Heart left ventricle (tissue), 13 donors: ENCODE data around the gene RHCG.

ENCODE experiments used
- CTCF ChIP-seq, 12 donors: fragments of 200-600 bp; sonication (generic) in 4 of 12; IDR thresholded peaks; one replicate each; pipeline versions ENCODE4 v1.5.0 to v1.8.0; 2018 to 2022; ENCODE audit warnings: antibody characterized with exemption in 12 of 12, mild to moderate bottlenecking in 5 of 12
- POLR2A ChIP-seq, 2 donors: fragments of 450-650 bp; IDR thresholded peaks; one replicate each; pipeline ENCODE4 v1.6.1; 2017; ENCODE audit warnings: antibody characterized with exemption in 2 of 2, mild to moderate bottlenecking in 2 of 2, moderate library complexity in 2 of 2
- donor health status: ischemic (EF 13 %, LVEDD 7.1; RV severe dilation, severe dysfunction).
- donor health status: DM: no; HTN: yes; CAD: no.
- donor health status: DM: no; HTN: no; CAD: no.
- donor health status: ischemic (EF 25% LVEDD 6.9; RV normal size, moderate dysfunction).
- donor health status: ischemic (EF 25% LVEDD 5.7; RV mildly dilated, moderate dysfunction).
- donor health status: ischemic (EF 35%, LVEDD 5.7; RV mildly dilated, moderate dysfunction).
- donor health status: nonischemic (EF 11% LVEDD 7.7; RV severe dilation, severe dysfunction).
- donor health status: DM: yes; HTN: yes; CAD: no.
- donor health status: PGD.
- donor health status: ischemic (EF 29% LVEDD 5.4; RV normal size, mild dysfunction).
- donor health status: nonischemic (EF 23%, LVEDD 6.1; RV moderate dilation, normal function).

GRCh38 chr15:89459271-89460038 is 36.9 kb downstream of the RHCG start:
- TF ChIP-seq POLR2A (IDR thresholded peaks at IDR 0.05) (no peak), CTCF (IDR thresholded peaks at IDR 0.05) (no peak)
